Esophagus squamous epithelium (tissue), 4 donors: ENCODE measurements around the gene NR6A1.
"Not testable (repeated sequence)": the region's sequence is repeated elsewhere in the genome, so short reads cannot be mapped to it uniquely, and the experiment has no call there.

Source experiments
- POLR2A ChIP-seq, 4 donors: fragments of 450-650 bp; IDR thresholded peaks; one replicate each; pipeline ENCODE4 v1.6.1; 2017; ENCODE audit warnings: antibody characterized with exemption in 4 of 4, mild to moderate bottlenecking in 4 of 4, moderate library complexity in 3 of 4
- TF ChIP-seq, protein P1 (sequence below), 6 experiments: fragments of 450-650 bp in 4 of 6; fragments of 200-600 bp in 2 of 6; sonication (generic) in 2 of 6; IDR thresholded peaks; one replicate each; pipeline ENCODE4 v1.5.1; 2016 to 2019; ENCODE audit warnings: antibody characterized with exemption in 6 of 6, mild to moderate bottlenecking in 4 of 6, moderate library complexity in 4 of 6

DNA sequence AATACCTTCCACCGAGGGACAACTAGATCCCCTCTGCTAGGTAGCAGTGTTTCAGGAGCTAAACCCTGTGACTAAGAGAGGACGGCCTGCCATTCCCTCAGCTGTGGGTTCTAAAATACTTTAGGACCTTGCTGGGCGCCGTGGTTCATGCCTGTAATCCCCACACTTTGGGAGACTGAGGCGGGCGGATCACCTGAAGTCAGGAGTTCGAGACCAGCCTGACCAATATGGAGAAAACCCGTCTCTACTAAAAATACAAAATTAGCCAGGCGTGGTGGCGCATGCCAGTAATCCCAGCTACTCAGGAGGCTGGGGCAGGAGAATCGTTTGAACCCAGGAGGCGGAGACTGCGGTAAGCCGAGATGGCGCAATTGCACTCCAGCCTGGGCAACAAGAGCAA lies 1.8 kb upstream of the NR6A1 start:
- TF ChIP-seq, protein P1, sequence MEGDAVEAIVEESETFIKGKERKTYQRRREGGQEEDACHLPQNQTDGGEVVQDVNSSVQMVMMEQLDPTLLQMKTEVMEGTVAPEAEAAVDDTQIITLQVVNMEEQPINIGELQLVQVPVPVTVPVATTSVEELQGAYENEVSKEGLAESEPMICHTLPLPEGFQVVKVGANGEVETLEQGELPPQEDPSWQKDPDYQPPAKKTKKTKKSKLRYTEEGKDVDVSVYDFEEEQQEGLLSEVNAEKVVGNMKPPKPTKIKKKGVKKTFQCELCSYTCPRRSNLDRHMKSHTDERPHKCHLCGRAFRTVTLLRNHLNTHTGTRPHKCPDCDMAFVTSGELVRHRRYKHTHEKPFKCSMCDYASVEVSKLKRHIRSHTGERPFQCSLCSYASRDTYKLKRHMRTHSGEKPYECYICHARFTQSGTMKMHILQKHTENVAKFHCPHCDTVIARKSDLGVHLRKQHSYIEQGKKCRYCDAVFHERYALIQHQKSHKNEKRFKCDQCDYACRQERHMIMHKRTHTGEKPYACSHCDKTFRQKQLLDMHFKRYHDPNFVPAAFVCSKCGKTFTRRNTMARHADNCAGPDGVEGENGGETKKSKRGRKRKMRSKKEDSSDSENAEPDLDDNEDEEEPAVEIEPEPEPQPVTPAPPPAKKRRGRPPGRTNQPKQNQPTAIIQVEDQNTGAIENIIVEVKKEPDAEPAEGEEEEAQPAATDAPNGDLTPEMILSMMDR (IDR thresholded peaks at IDR 0.05): not testable (repeated sequence)
- TF ChIP-seq POLR2A (IDR thresholded peaks at IDR 0.05): not testable (repeated sequence)
